GM12878 (cell line): ENCODE results near the gene FAM81A. TPM values are rescaled to one million over a fixed set of nuclear protein-coding genes. Genes with fewer than 3 reads are reported as not detected.

Experiments used
- ATAC-seq: fragments of 200-7000 bp; cut with Tn5 transposase; 3 replicates; pipeline ENCODE4 v1.9.1; 2020; ENCODE audit warnings: mild to moderate bottlenecking, moderate library complexity
- BruUV-seq: library from RNA; stranded (reverse); fragments of 400-500 nt; replicated peaks from 2 replicates; lab custom pipeline; 2021; lab: Mats Ljungman, UMichigan
- CTCF ChIA-PET: fragments of 300-600 bp; sonication (Branson Sonifier 250); formaldehyde crosslinking; extraction: SDS; loops from one replicate; lab custom pipeline; 2021; ENCODE audit warnings: inconsistent platforms; lab: Yijun Ruan, JAX
- POLR2A ChIA-PET: fragments of 350-600 bp; formaldehyde crosslinking; extraction: SDS; loops from one replicate; lab custom pipeline; 2021; ENCODE audit warnings: inconsistent platforms; lab: Charles Lee
- RAD21 ChIA-PET: fragments of 300-600 bp; sonication (Branson Sonifier 250); formaldehyde crosslinking; loops from one replicate; lab custom pipeline; 2023; ENCODE audit warnings: antibody characterized with exemption; ENCODE audit not compliant: unreplicated experiment; lab: Charles Lee
- SMC1A ChIA-PET: fragments of 300-600 bp; sonication (Branson Sonifier 250); formaldehyde crosslinking; loops from one replicate; lab custom pipeline; 2023; ENCODE audit not compliant: unreplicated experiment, uncharacterized antibody; lab: Charles Lee
- DNase-seq: peaks from one replicate; pipeline ENCODE4 v3.0.0-alpha.2; 2011; ENCODE audit warnings: low read depth, low spot score
- FAIRE-seq: peaks from 3 replicates; lab custom pipeline; 2011; peaks lifted over from hg19 to GRCh38; lab: Jason Lieb, UNC
- H2AFZ ChIP-seq: 2 replicates; pipeline ENCODE4 v1.6.0; 2011; ENCODE audit warnings: low read depth, low read length, control low read depth; ENCODE audit not compliant: control insufficient read depth
- H3K27ac ChIP-seq: 2 replicates; pipeline ENCODE4 v1.5.1; 2011; ENCODE audit warnings: control low read depth; ENCODE audit not compliant: control insufficient read depth, insufficient read depth
- H3K27me3 ChIP-seq, 2 experiments: replicated peaks in 1 of 2; 2 replicates each; pipeline versions ENCODE4 v1.6.0 to v1.6.1; 2011; ENCODE audit warnings: low read length in 1 of 2; ENCODE audit not compliant: control insufficient read depth in 2 of 2, insufficient read depth in 2 of 2
- H3K36me3 ChIP-seq, 2 experiments: 2 replicates each; pipeline ENCODE4 v1.5.1; 2011; ENCODE audit warnings: low read length in 1 of 2; ENCODE audit not compliant: control insufficient read depth in 2 of 2, insufficient read depth in 2 of 2
- H3K4me1 ChIP-seq: 2 replicates; pipeline ENCODE4 v1.6.1; 2011; ENCODE audit warnings: mild to moderate bottlenecking, low read length, moderate library complexity, mixed read lengths; ENCODE audit not compliant: control insufficient read depth, insufficient read depth
- H3K4me2 ChIP-seq: 2 replicates; pipeline ENCODE4 v1.6.0; 2011; ENCODE audit warnings: control low read depth; ENCODE audit not compliant: control insufficient read depth, insufficient read depth
- H3K4me3 ChIP-seq: fragments of 200-600 bp; sonication (generic); 2 replicates; pipeline ENCODE4 v1.5.1; 2016
- H3K79me2 ChIP-seq: 2 replicates; pipeline ENCODE4 v1.6.0; 2011; ENCODE audit warnings: low read length; ENCODE audit not compliant: control insufficient read depth, insufficient read depth
- H3K9ac ChIP-seq: 2 replicates; pipeline ENCODE4 v1.8.0; 2011; ENCODE audit warnings: low read length, control low read depth, mixed read lengths; ENCODE audit not compliant: control insufficient read depth, insufficient read depth
- H3K9me3 ChIP-seq: replicated peaks from 3 replicates; pipeline ENCODE4 v1.5.1; 2011; ENCODE audit warnings: mild to moderate bottlenecking, low read length; ENCODE audit not compliant: control insufficient read depth, insufficient read depth
- H4K20me1 ChIP-seq: 2 replicates; pipeline ENCODE4 v1.6.0; 2011; ENCODE audit not compliant: control insufficient read depth, insufficient read depth
- ASH2L ChIP-seq: fragments of 300-600, 200-600 bp; sonication (generic); IDR thresholded peaks from 2 replicates; pipeline ENCODE4 v1.6.1; 2017; ENCODE audit warnings: low read depth, mild to moderate bottlenecking, borderline replicate concordance
- ATF7 ChIP-seq: fragments of 450-650 bp; IDR thresholded peaks from 2 replicates; pipeline ENCODE4 v1.6.1; 2016; ENCODE audit warnings: low read depth, mild to moderate bottlenecking
- CBX3 ChIP-seq: fragments of 200-600 bp; sonication (generic); IDR thresholded peaks from 2 replicates; pipeline ENCODE4 v1.6.1; 2016; ENCODE audit warnings: low read depth, borderline replicate concordance
- ETV6 ChIP-seq, 2 experiments: fragments of 450-650 bp in 1 of 2; IDR thresholded peaks in 1 of 2; conservative IDR thresholded peaks in 1 of 2; 2 replicates each; pipeline ENCODE4 v1.6.1; 2014; ENCODE audit warnings: antibody characterized with exemption in 1 of 2, borderline replicate concordance in 1 of 2, low read depth in 1 of 2, mild to moderate bottlenecking in 1 of 2, moderate library complexity in 1 of 2
- HDAC2 ChIP-seq: fragments of 200-600 bp; sonication (generic); IDR thresholded peaks from 2 replicates; pipeline ENCODE4 v1.6.1; 2017
- MXI1 ChIP-seq: fragments of 150-350 bp; IDR thresholded peaks from 2 replicates; pipeline ENCODE4 v1.6.1; 2011; ENCODE audit warnings: low read depth, mild to moderate bottlenecking, inconsistent platforms, low read length, improper control_type of control experiment
- NFIC ChIP-seq: IDR thresholded peaks from 2 replicates; pipeline ENCODE4 v1.6.1; 2012; ENCODE audit warnings: low read depth, mild to moderate bottlenecking, inconsistent platforms, low read length, moderate library complexity
- NFXL1 ChIP-seq: fragments of 450-650 bp; IDR thresholded peaks from 2 replicates; pipeline ENCODE4 v1.6.1; 2017; ENCODE audit warnings: antibody characterized with exemption, mild to moderate bottlenecking, borderline replicate concordance
- POLR2A ChIP-seq: IDR thresholded peaks from 2 replicates; pipeline ENCODE4 v1.6.1; 2011; ENCODE audit warnings: low read depth, mild to moderate bottlenecking, low read length
- RUNX3 ChIP-seq: IDR thresholded peaks from 2 replicates; pipeline ENCODE4 v1.6.1; 2012; ENCODE audit warnings: low read length, inconsistent platforms
- SMAD5 ChIP-seq: IDR thresholded peaks from 2 replicates; pipeline ENCODE4 v1.6.1; 2016; ENCODE audit warnings: antibody characterized with exemption, low read depth
- YBX1 ChIP-seq: fragments of 450-650 bp; IDR thresholded peaks from 2 replicates; pipeline ENCODE4 v1.6.1; 2016; ENCODE audit warnings: antibody characterized with exemption
- WGBS: methylation state at CpG from one replicate; pipeline ENCODE4 v1.1.6; 2016; ENCODE audit warnings: low lambda C conversion rate; ENCODE audit not compliant: insufficient replicate concordance, insufficient coverage; ENCODE audit errors: missing lambda C conversion rate; 5-methylcytosine and 5-hydroxymethylcytosine counted together
- in situ Hi-C: fragments of 300-500 bp; cut with MboI; formaldehyde crosslinking; loops from 9 replicates; pipeline ENCODE4 v1.14.3; 2018; ENCODE audit warnings: mixed read lengths
- intact Hi-C: fragments of 100-400 bp; cut with micrococcal nuclease; formaldehyde crosslinking; loops from one replicate; pipeline ENCODE4 v1.14.2; 2022; ENCODE audit not compliant: unreplicated experiment
- polyA plus RNA-seq, 11 experiments: library from polyadenylated mRNA; depleted of rRNA in 4 of 11; unstranded in 6 of 11; stranded (reverse) in 5 of 11; fragments of >200 nt; fragmentation: Nextera tagmentation in 4 of 11; fragmentation: Illumina TruSeq in 1 of 11; extraction: Ambion mirVana in 4 of 11; extraction: Trizol in 1 of 11; gene quantifications; 1 replicate in 1 of 11; 2 replicates in 10 of 11; pipeline versions ENCODE4 v1.2.1 to v1.2.3, GENCODE V29; 2011 to 2016; ENCODE audit warnings: inconsistent platforms in 2 of 11, missing spikeins in 2 of 11, low read depth in 1 of 11
- total RNA-seq, 4 experiments: library from RNA; depleted of rRNA in 3 of 4; stranded (reverse); fragments of >200 nt in 3 of 4; fragmentation: Illumina TruSeq in 1 of 4; extraction: Trizol in 1 of 4; gene quantifications; 2 replicates each; pipeline versions ENCODE4 v1.2.1 to v1.2.3, GENCODE V29; 2013 to 2021
- TF ChIP-seq, protein P1 (sequence below): fragments of 450-650 bp; formaldehyde crosslinking; IDR thresholded peaks from 2 replicates; pipeline ENCODE4 v1.5.0; 2022; ENCODE audit warnings: mild to moderate bottlenecking, missing genetic modification characterization
- TF ChIP-seq, protein P2 (sequence below): fragments of 450-650 bp; IDR thresholded peaks from 2 replicates; pipeline ENCODE4 v1.6.1; 2017; ENCODE audit warnings: mild to moderate bottlenecking, moderate library complexity
- TF ChIP-seq, protein P3 (sequence below): fragments of 450-650 bp; IDR thresholded peaks from 2 replicates; pipeline ENCODE4 v1.6.1; 2017; ENCODE audit warnings: mild to moderate bottlenecking

FAM81A gene
- total and polyA plus RNA-seq, 10 of the 15 experiments (the other 5 are each of a cell fraction or from before 2014, with no cell fraction given) = 0.18 to 34.5 (median 16.2) TPM

DNA sequence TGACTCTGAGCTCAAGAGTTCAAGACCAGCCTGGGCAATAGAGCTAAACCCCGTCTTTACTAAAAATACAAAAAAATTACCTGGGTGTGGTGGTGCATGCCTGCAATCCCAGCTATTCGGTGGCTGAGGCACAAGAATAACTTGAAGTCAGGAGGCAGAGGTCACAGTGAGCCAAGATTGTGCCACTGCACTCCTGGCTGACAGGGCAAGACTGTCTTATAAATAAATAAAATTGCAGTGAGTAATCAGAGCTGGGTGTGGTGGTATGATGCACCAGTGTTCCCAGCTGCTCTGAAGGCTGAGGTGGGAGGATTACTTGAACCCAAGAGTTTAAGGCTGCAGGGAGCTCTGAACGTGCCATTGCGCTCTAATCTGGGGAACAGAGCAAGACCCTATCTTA lies 117.7 kb downstream of the FAM81A start:
- Histone ChIP-seq H3K27ac (no peak overlapping the region), H3K9me3 (no peaks in the 10 kb centered on the region), H3K9ac (no peak overlapping the region), H3K36me3 (no peaks in the 10 kb centered on the region), H4K20me1 (no peaks in the 10 kb centered on the region), H3K4me3 (no peak overlapping the region), H3K79me2 (no peaks in the 10 kb centered on the region), H3K27me3 (no peaks in the 10 kb centered on the region), H3K4me1 (no peaks in the 10 kb centered on the region), H3K4me2 (no peak overlapping the region), H2AFZ (no peak overlapping the region)
- in situ Hi-C loops (no loop called here), intact Hi-C loops (no loop called here)
- TF ChIP-seq NFIC (no peak), NFXL1 (no peak), ASH2L (no peak), SMAD5 (no peak), ETV6 (conservative IDR thresholded peaks at IDR 0.05 in 1 of 2, IDR thresholded peaks at IDR 0.05 in 1 of 2; ENCODE audit: borderline replicate concordance in 1 of 2, low read depth in 1 of 2) (no peak), HDAC2 (no peak), CBX3 (no peak), MXI1 (no peak), RUNX3 (no peak), POLR2A (no peak), YBX1 (no peak), ATF7 (no peak)
- TF ChIP-seq, protein P1, sequence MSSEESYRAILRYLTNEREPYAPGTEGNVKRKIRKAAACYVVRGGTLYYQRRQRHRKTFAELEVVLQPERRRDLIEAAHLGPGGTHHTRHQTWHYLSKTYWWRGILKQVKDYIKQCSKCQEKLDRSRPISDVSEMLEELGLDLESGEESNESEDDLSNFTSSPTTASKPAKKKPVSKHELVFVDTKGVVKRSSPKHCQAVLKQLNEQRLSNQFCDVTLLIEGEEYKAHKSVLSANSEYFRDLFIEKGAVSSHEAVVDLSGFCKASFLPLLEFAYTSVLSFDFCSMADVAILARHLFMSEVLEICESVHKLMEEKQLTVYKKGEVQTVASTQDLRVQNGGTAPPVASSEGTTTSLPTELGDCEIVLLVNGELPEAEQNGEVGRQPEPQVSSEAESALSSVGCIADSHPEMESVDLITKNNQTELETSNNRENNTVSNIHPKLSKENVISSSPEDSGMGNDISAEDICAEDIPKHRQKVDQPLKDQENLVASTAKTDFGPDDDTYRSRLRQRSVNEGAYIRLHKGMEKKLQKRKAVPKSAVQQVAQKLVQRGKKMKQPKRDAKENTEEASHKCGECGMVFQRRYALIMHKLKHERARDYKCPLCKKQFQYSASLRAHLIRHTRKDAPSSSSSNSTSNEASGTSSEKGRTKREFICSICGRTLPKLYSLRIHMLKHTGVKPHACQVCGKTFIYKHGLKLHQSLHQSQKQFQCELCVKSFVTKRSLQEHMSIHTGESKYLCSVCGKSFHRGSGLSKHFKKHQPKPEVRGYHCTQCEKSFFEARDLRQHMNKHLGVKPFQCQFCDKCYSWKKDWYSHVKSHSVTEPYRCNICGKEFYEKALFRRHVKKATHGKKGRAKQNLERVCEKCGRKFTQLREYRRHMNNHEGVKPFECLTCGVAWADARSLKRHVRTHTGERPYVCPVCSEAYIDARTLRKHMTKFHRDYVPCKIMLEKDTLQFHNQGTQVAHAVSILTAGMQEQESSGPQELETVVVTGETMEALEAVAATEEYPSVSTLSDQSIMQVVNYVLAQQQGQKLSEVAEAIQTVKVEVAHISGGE (CRISPR knock-in tag) = no peak
- TF ChIP-seq, protein P2, sequence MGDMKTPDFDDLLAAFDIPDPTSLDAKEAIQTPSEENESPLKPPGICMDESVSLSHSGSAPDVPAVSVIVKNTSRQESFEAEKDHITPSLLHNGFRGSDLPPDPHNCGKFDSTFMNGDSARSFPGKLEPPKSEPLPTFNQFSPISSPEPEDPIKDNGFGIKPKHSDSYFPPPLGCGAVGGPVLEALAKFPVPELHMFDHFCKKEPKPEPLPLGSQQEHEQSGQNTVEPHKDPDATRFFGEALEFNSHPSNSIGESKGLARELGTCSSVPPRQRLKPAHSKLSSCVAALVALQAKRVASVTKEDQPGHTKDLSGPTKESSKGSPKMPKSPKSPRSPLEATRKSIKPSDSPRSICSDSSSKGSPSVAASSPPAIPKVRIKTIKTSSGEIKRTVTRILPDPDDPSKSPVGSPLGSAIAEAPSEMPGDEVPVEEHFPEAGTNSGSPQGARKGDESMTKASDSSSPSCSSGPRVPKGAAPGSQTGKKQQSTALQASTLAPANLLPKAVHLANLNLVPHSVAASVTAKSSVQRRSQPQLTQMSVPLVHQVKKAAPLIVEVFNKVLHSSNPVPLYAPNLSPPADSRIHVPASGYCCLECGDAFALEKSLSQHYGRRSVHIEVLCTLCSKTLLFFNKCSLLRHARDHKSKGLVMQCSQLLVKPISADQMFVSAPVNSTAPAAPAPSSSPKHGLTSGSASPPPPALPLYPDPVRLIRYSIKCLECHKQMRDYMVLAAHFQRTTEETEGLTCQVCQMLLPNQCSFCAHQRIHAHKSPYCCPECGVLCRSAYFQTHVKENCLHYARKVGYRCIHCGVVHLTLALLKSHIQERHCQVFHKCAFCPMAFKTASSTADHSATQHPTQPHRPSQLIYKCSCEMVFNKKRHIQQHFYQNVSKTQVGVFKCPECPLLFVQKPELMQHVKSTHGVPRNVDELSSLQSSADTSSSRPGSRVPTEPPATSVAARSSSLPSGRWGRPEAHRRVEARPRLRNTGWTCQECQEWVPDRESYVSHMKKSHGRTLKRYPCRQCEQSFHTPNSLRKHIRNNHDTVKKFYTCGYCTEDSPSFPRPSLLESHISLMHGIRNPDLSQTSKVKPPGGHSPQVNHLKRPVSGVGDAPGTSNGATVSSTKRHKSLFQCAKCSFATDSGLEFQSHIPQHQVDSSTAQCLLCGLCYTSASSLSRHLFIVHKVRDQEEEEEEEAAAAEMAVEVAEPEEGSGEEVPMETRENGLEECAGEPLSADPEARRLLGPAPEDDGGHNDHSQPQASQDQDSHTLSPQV = no peak
- TF ChIP-seq, protein P3, sequence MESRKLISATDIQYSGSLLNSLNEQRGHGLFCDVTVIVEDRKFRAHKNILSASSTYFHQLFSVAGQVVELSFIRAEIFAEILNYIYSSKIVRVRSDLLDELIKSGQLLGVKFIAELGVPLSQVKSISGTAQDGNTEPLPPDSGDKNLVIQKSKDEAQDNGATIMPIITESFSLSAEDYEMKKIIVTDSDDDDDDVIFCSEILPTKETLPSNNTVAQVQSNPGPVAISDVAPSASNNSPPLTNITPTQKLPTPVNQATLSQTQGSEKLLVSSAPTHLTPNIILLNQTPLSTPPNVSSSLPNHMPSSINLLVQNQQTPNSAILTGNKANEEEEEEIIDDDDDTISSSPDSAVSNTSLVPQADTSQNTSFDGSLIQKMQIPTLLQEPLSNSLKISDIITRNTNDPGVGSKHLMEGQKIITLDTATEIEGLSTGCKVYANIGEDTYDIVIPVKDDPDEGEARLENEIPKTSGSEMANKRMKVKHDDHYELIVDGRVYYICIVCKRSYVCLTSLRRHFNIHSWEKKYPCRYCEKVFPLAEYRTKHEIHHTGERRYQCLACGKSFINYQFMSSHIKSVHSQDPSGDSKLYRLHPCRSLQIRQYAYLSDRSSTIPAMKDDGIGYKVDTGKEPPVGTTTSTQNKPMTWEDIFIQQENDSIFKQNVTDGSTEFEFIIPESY = no peak
- no peak for DNase-seq
- WGBS = 88% methylated on average over 4 of the region's 4 CpGs
- no TSS peak for BruUV-seq
- CTCF ChIA-PET = interaction anchor here (0.5 to 1.2 kb wide), 4 partner anchors 8 to 135 kb away, joined by 3 to 6 read pairs (median 3); no protein-coding TSS in a partner anchor
- SMC1A ChIA-PET = interaction anchor here (2.6 kb wide), 1 partner anchor 23 kb away, joined by 5 read pairs; no protein-coding TSS in a partner anchor
- FAIRE-seq = no peak
- RAD21 ChIA-PET = interaction anchor here (1.3 kb wide), 1 partner anchor 23 kb away, joined by 5 read pairs; no protein-coding TSS in a partner anchor
- POLR2A ChIA-PET = no interaction called here
- no peak for ATAC-seq
